Keratinocyte (primary cell): ENCODE results near the gene ARHGAP6.

Experiments
- CTCF ChIP-seq, 3 experiments: IDR thresholded peaks in 1 of 3; conservative IDR thresholded peaks in 1 of 3; optimal IDR thresholded peaks in 1 of 3; 2 replicates in 2 of 3; 3 replicates in 1 of 3; pipeline versions ENCODE3 to v1.5.1; 2011; ENCODE audit warnings: low read length in 3 of 3, mild to moderate bottlenecking in 3 of 3, moderate library complexity in 2 of 3, control low read depth in 1 of 3, inconsistent platforms in 1 of 3; ENCODE audit not compliant: insufficient read depth in 2 of 3; ENCODE audit errors: extremely low read depth in 1 of 3
- EZH2 ChIP-seq: IDR thresholded peaks from one replicate; pipeline ENCODE4 v1.6.1; 2012; ENCODE audit warnings: inconsistent platforms, mild to moderate bottlenecking, low read length, moderate library complexity

GRCh38 chrX:11151799-11152559 is 513.7 kb downstream of the ARHGAP6 start:
- no peak for TF ChIP-seq CTCF (optimal IDR thresholded peaks at IDR 0.05 in 1 of 3, IDR thresholded peaks at IDR 0.05 in 1 of 3, conservative IDR thresholded peaks at IDR 0.05 in 1 of 3; ENCODE audit: extremely low read depth in 1 of 3, insufficient read depth in 2 of 3, low read length in 3 of 3)
- no peak for TF ChIP-seq EZH2
